ENCODE results near the gene FPGS.

DNA sequence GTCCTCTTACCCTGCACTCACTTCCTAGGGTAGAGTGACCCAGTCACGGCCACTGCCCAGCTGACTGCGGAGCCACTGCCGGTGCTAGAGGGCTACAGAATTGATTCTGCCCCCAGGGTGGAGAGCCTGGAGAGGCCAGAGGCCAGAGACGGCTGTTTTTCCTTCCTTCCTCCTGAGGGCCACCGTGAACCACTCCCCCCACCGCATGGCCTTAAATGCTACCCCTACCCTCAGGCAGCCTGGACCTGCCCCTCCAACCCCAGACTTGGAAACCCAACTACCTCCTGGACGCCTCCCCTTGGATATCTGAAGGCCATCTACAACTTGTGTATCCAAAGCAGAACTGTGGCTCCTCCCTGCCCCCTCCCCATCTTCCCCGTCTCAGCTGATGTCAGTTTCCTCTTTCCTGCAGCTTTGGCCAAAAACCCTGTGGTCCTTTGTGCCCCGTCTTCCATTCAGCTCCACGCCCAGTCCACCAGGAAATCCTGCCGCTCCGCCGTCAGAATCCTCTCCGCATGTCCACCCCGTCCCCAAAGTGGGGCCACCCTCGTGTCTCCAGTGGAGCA lies 40.5 kb upstream of the FPGS start:
- TF ChIP-seq CTCF (IDR thresholded peaks at IDR 0.05) (no peak), POLR2A (IDR thresholded peaks at IDR 0.05) (no peak), POLR2AphosphoS5 (IDR thresholded peaks at IDR 0.05) (no peak)

Data from prostate gland (tissue), 2 donors.